Smooth muscle cell (in vitro differentiated cells): Measurements from ENCODE around the gene MAMLD1. TPM values are rescaled to one million over a fixed set of nuclear protein-coding genes. Genes with fewer than 3 reads are reported as not detected.

Experiments used
- DNase-seq: peaks from one replicate; lab custom pipeline; 2025; ENCODE audit not compliant: unreplicated experiment; lab: John Stamatoyannopoulos, UW
- H2AFZ ChIP-seq: fragments of 200-600 bp; sonication (generic); 2 replicates; pipeline ENCODE4 v1.6.0; 2016; ENCODE audit warnings: antibody characterized with exemption, low read depth, mild to moderate bottlenecking
- H3F3A ChIP-seq: fragments of 200-600 bp; sonication (generic); 2 replicates; pipeline ENCODE4 v1.6.0; 2017; ENCODE audit warnings: antibody characterized with exemption, low read depth
- H3K27ac ChIP-seq: fragments of 200-600 bp; sonication (generic); 2 replicates; pipeline ENCODE4 v1.5.1; 2016; ENCODE audit warnings: low read depth, mild to moderate bottlenecking
- H3K27me3 ChIP-seq: fragments of 200-600 bp; sonication (generic); 2 replicates; pipeline ENCODE4 v1.6.1; 2016; ENCODE audit warnings: low read depth, mild to moderate bottlenecking
- H3K36me3 ChIP-seq: fragments of 200-600 bp; sonication (generic); 2 replicates; pipeline ENCODE4 v1.5.1; 2016; ENCODE audit warnings: low read depth
- H3K4me1 ChIP-seq: fragments of 200-600 bp; sonication (generic); 2 replicates; pipeline ENCODE4 v1.5.1; 2016; ENCODE audit warnings: low read depth
- H3K4me2 ChIP-seq: fragments of 200-600 bp; sonication (generic); 2 replicates; pipeline ENCODE4 v1.6.0; 2016; ENCODE audit warnings: mild to moderate bottlenecking
- H3K4me3 ChIP-seq: fragments of 200-600 bp; sonication (generic); 2 replicates; pipeline ENCODE4 v1.5.1; 2016; ENCODE audit warnings: mild to moderate bottlenecking
- H3K79me2 ChIP-seq: fragments of 200-600 bp; sonication (generic); 2 replicates; pipeline ENCODE4 v1.6.0; 2016; ENCODE audit warnings: low read depth, mild to moderate bottlenecking
- H3K9ac ChIP-seq: fragments of 200-600 bp; sonication (generic); 2 replicates; pipeline ENCODE4 v1.6.0; 2016; ENCODE audit warnings: low read depth
- H3K9me3 ChIP-seq: fragments of 200-600 bp; sonication (generic); replicated peaks from 2 replicates; pipeline ENCODE4 v1.5.1; 2016; ENCODE audit warnings: low read depth
- H4K20me1 ChIP-seq: fragments of 200-600 bp; sonication (generic); 2 replicates; pipeline ENCODE4 v1.6.0; 2016; ENCODE audit warnings: low read depth
- CTCF ChIP-seq: fragments of 200-600 bp; sonication (generic); IDR thresholded peaks from 2 replicates; pipeline ENCODE4 v1.5.1; 2017; ENCODE audit warnings: borderline replicate concordance, mild to moderate bottlenecking, antibody characterized with exemption; ENCODE audit not compliant: insufficient read depth, poor library complexity, severe bottlenecking
- WGBS: methylation state at CpG from one replicate; pipeline ENCODE4 v1.1.7; 2016; ENCODE audit warnings: low lambda C conversion rate; 5-methylcytosine and 5-hydroxymethylcytosine counted together
- polyA plus RNA-seq: library from polyadenylated mRNA; unstranded; fragments of >200 nt; fragmentation: Nextera tagmentation; extraction: Ambion mirVana; gene quantifications from 2 replicates; pipeline ENCODE4 v1.2.1, GENCODE V29; 2016
- total RNA-seq: library from RNA; depleted of rRNA; stranded (reverse); fragments of >200 nt; gene quantifications from 2 replicates; pipeline ENCODE4 v1.2.3, GENCODE V29; 2014

Gene MAMLD1
- total and polyA plus RNA-seq, 2 experiments from 2014 or later, result 2.4 to 3.8 TPM

GRCh38 chrX:150529587-150529986 lies 166.5 kb downstream of the MAMLD1 start:
- H3K79me2 ChIP-seq, result no peaks in the 10 kb centered on the region
- H3K36me3 ChIP-seq, result no peaks in the 10 kb centered on the region
- no peak overlapping the region for H2AFZ ChIP-seq
- DNase-seq, result no peak
- no peak overlapping the region for H3K27ac ChIP-seq
- H3K27me3 ChIP-seq, result no peaks in the 10 kb centered on the region
- 89% methylated on average over 3 of the region's 3 CpGs for WGBS
- no peaks in the 10 kb centered on the region for H3K4me1 ChIP-seq
- no peak overlapping the region for H3K4me3 ChIP-seq
- no peak overlapping the region for H3K9ac ChIP-seq
- H3K4me2 ChIP-seq, result no peak overlapping the region
- no peaks in the 10 kb centered on the region for H3F3A ChIP-seq
- H3K9me3 ChIP-seq, result no peaks in the 10 kb centered on the region
- no peak for TF ChIP-seq CTCF
- H4K20me1 ChIP-seq, result no peaks in the 10 kb centered on the region

GRCh38 chrX:150530821-150531220 lies 167.7 kb downstream of the MAMLD1 start:
- H3K36me3 ChIP-seq, result no peaks in the 10 kb centered on the region
- no peak overlapping the region for H3K27ac ChIP-seq
- H3K4me3 ChIP-seq, result no peak overlapping the region
- DNase-seq, result no peak
- H2AFZ ChIP-seq, result no peak overlapping the region
- H3K79me2 ChIP-seq, result no peaks in the 10 kb centered on the region
- H3K27me3 ChIP-seq, result no peaks in the 10 kb centered on the region
- H3K4me1 ChIP-seq, result no peaks in the 10 kb centered on the region
- no peaks in the 10 kb centered on the region for H3F3A ChIP-seq
- H3K4me2 ChIP-seq, result no peak overlapping the region
- no peak overlapping the region for H3K9ac ChIP-seq
- WGBS, result 79% methylated on average over 7 of the region's 7 CpGs
- no peaks in the 10 kb centered on the region for H4K20me1 ChIP-seq
- TF ChIP-seq CTCF, result no peak
- H3K9me3 ChIP-seq, result no peaks in the 10 kb centered on the region

- Histone ChIP-seq H3K79me2 (no peaks in the 10 kb centered on the region), H3K4me2 (no peak overlapping the region), H3K4me3 (no peak overlapping the region), H3K9me3 (no peaks in the 10 kb centered on the region), H3F3A (no peaks in the 10 kb centered on the region), H3K27me3 (no peaks in the 10 kb centered on the region), H3K4me1 (no peaks in the 10 kb centered on the region), H3K27ac (no peak overlapping the region), H3K9ac (no peak overlapping the region), H4K20me1 (no peaks in the 10 kb centered on the region), H2AFZ (no peak overlapping the region), H3K36me3 (no peaks in the 10 kb centered on the region)
- 90% methylated on average over 4 of the region's 4 CpGs for WGBS
- no peak for TF ChIP-seq CTCF
- no peak for DNase-seq
Observed at GRCh38 chrX:150531467-150531866, 168.3 kb downstream of the MAMLD1 start.

- H3K27ac ChIP-seq, result no peak overlapping the region
- H3K4me2 ChIP-seq, result no peak overlapping the region
- no peak for TF ChIP-seq CTCF
- no peak overlapping the region for H3K4me3 ChIP-seq
- H3K79me2 ChIP-seq, result no peaks in the 10 kb centered on the region
- no peaks in the 10 kb centered on the region for H3K9me3 ChIP-seq
- no peak overlapping the region for H3K9ac ChIP-seq
- no peaks in the 10 kb centered on the region for H4K20me1 ChIP-seq
- no peaks in the 10 kb centered on the region for H3F3A ChIP-seq
- WGBS, result 66% methylated on average over 3 of the region's 3 CpGs
- H2AFZ ChIP-seq, result no peak overlapping the region
- no peaks in the 10 kb centered on the region for H3K36me3 ChIP-seq
- no peaks in the 10 kb centered on the region for H3K4me1 ChIP-seq
- no peak for DNase-seq
- no peaks in the 10 kb centered on the region for H3K27me3 ChIP-seq
Observed at GRCh38 chrX:150533863-150534262, 170.7 kb downstream of the MAMLD1 start.
